ENCODE results near the gene APBA1. TPM values are rescaled to one million over a fixed set of nuclear protein-coding genes. Genes with fewer than 3 reads are reported as not detected.
A peak's percentile ranks its signal among the peaks of the same experiment; 100 is the strongest.

Gene APBA1
- total RNA-seq, 2 donors from 2014 or later = 2.8 to 3.8 TPM

DNA sequence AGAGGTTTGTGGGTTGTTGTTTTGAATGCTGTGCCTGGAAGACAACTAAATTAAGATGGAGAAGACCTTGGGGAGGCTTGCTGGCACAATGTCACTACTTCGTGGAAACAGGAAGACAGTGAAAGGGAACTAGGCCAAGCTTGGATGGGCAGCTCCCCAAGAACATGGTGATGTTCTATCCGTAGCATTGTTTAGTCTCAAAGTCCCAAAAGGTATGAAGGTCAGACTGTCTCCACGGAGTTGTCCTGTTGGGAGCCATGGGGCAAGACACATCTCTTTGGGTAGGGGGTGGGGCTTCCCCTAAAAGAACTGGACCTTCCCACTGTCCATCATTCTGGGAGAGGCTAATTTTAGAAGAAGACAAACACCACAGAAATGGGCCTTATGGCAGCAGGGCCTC, 206.7 kb downstream of the APBA1 start:
- H3K9me3 Mint-ChIP-seq = no peaks in the 10 kb centered on the region
- no peak for ATAC-seq (replicated peaks)
- H3K4me1 Mint-ChIP-seq = no peaks in the 10 kb centered on the region
- no peak overlapping the region for H3K27ac Mint-ChIP-seq
- no peaks in the 10 kb centered on the region for H3K36me3 Mint-ChIP-seq (ENCODE audit: low read depth)
- no peak overlapping the region for H3K4me3 Mint-ChIP-seq
- no peaks in the 10 kb centered on the region for H3K27me3 Mint-ChIP-seq

DNA sequence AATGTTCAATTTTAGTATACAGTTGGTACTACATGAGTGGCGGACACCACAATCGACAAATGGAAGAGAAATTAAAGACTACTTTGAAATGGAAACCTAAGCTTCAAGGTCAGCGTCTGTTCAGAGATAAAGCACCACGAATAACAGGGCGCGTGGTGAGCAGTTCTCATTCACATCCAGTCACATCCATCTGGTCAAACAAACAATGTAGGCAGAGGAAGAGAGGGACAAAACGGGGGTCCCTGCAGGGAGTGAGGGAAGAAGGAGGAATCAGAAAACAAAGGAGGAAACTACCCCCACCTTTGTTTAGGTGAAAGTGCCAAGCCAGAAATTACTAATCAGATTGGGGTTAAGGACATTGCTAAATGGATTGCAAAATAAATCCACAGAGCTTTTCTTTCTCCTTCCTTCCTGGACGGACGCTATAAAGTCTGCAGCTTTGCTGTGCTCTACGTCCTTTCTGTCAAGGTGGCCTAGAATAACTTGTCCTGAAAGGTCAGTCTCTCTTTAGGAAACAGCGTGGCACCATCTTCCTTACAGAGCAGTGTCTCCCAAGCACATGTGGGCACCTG, 208.6 kb downstream of the APBA1 start:
- Mint-ChIP-seq H3K36me3 (ENCODE audit: low read depth) (no peaks in the 10 kb centered on the region), H3K4me1 (no peaks in the 10 kb centered on the region), H3K27me3 (no peaks in the 10 kb centered on the region), H3K4me3 (no peak overlapping the region), H3K27ac (no peak overlapping the region), H3K9me3 (no peaks in the 10 kb centered on the region)
- ATAC-seq (replicated peaks) = no peak

DNA sequence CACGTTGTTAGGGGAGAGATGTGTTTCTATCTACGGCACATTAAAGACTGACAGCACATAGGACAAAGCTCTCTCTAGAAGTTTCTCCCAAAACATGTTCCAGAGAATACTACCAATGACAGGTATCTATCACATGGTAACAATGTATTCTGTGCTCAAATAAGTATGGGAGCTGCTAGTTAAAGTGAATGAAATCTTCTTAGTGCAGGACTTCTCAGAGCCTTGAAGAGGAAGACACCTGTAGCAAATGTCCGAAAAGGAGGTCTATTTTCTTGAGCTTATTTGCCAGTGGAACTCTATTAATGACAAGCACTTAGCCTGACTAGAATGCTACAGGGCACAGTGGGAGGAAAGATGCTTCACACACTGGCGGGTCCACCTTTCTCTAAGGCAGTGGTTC, 209.8 kb downstream of the APBA1 start:
- no peaks in the 10 kb centered on the region for H3K36me3 Mint-ChIP-seq (ENCODE audit: low read depth)
- H3K4me1 Mint-ChIP-seq = no peaks in the 10 kb centered on the region
- H3K9me3 Mint-ChIP-seq = no peaks in the 10 kb centered on the region
- no peak for ATAC-seq (replicated peaks)
- H3K27me3 Mint-ChIP-seq = no peaks in the 10 kb centered on the region
- no peak overlapping the region for H3K27ac Mint-ChIP-seq
- no peak overlapping the region for H3K4me3 Mint-ChIP-seq

DNA sequence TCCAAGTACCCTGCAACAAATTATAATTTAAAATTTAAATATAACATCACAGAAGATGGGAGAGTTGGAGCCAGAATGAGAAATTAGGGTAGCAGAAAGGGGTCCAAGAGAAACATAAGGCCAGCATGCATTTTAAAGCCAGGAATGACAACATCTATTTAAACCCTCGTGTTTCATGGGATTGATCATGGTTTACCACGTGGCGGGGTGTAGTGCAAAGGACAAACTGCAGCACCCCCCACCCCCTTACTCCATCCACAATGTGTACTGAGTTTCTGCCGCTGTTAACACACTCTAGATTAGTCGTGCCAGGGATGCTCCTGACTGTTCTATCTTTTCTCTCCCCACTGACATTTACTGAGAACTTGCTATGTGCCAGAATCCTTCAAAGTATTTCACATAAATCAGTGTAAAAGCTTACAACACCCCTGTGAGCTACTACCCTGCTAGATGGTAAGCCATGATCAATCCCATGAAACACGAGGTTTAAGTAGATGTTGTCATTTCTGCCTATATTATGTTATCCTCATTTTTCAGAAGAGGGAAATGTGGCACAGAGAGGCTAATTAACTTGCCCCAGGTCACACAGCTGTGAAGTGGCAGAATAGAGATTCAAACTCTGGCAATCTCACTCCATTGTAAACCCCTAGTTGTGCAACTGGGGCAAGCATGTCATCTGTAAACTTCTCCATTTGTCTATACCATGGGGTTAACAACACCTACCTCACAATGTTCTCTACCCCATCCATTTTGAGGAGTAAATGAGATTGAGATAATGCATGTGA, 210.9 kb downstream of the APBA1 start:
- Mint-ChIP-seq H3K27me3 (no peaks in the 10 kb centered on the region), H3K4me3 (no peak overlapping the region), H3K9me3 (no peaks in the 10 kb centered on the region), H3K36me3 (ENCODE audit: low read depth) (no peaks in the 10 kb centered on the region), H3K4me1 (no peaks in the 10 kb centered on the region), H3K27ac (no peak overlapping the region)
- no peak for ATAC-seq (replicated peaks)

DNA sequence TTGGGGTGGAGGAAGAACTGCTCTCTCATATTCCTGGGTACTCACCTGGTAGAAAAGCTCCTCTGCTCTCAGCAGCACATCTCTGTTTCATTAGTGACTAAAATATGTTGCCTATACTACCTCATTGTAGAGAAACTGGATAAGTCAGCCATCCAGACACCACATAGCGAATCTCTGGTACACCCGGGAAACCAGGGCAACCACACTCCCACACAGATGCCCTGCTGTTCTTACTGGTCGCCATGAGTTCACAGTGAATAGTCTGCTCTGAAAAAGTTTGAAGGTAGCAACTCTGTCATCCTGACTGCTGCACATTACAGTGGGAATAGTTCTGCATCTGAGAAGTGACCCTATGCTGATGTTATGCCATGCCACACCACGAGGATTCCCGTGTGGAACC, 212.2 kb downstream of the APBA1 start:
- Mint-ChIP-seq H3K27me3 (no peaks in the 10 kb centered on the region), H3K4me3 (no peak overlapping the region), H3K4me1 (peaks cover 4% of the 10 kb centered on the region), H3K9me3 (no peaks in the 10 kb centered on the region), H3K36me3 (ENCODE audit: low read depth) (no peaks in the 10 kb centered on the region), H3K27ac (no peak overlapping the region)
- peak; percentile 85 for ATAC-seq (replicated peaks)

DNA sequence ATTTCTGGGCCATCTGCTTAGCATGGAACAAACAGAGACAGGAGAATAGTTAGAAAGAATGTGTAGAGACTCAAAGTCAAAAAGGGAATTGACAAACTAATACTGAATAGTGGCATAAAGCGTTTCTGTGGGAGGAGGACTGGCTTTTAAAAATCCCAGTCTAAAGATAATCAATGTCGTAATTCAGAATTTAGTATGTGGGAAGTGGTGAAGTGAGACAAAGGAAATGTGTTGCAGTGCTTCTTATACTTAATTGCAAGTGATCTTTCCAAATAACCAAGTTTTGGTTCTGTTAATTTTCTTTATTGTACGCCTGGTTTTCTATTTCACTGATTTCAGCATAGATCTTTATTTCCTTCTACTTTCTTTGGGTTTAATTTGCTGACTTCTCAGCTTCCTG, 214.0 kb downstream of the APBA1 start:
- no peaks in the 10 kb centered on the region for H3K27me3 Mint-ChIP-seq
- no peaks in the 10 kb centered on the region for H3K9me3 Mint-ChIP-seq
- H3K4me3 Mint-ChIP-seq = no peak overlapping the region

DNA sequence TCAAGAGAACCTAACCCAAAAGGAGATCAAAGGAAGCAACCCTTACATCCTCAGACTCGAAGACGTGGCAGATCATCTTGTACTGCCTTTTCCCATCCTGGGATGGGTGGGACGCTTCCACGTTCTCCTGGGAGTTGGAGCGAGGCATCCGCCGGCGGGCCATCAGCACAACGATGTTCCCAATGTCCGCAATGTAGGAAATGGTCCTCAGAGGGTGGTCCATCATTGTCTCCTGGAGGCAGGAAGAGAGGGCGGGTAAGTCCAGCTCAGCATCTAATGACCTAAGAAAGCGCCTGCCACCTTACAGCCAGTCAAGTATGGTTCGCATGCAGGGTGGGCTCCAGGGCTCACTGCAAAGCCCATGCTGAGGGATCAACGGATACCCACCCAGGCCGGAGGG, 216.0 kb downstream of the APBA1 start:
- Mint-ChIP-seq H3K36me3 (ENCODE audit: low read depth) (no peaks in the 10 kb centered on the region), H3K27ac (no peak overlapping the region), H3K4me1 (peaks cover 4% of the 10 kb centered on the region), H3K4me3 (no peak overlapping the region), H3K9me3 (no peaks in the 10 kb centered on the region), H3K27me3 (no peaks in the 10 kb centered on the region)
- ATAC-seq (replicated peaks) = no peak

More for the DNA sequence above, 214.0 kb downstream of the APBA1 start:
- ATAC-seq (replicated peaks) = no peak
- Mint-ChIP-seq H3K4me1 (peaks cover 4% of the 10 kb centered on the region), H3K27ac (no peak overlapping the region), H3K36me3 (ENCODE audit: low read depth) (no peaks in the 10 kb centered on the region)

DNA sequence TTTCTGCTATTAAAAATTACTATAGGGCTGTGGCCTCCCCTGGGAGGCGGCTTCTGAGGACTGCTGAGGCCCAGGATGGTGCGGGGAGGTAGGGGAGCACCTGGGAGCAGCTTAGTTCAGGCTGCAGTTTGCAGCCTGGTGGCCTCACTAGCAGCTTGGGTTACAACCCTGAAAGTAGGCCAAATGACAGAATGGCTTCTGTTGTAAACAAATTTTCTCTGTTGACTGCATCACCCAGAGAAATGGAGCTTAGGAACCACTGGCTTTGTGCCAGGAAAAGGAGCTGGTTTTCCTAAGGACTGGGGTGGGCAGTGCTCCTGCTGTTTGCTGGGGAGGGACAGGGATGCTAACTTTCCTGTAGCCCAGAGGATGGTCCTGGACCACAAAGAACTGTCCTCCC, 216.9 kb downstream of the APBA1 start:
- Mint-ChIP-seq H3K4me3 (no peak overlapping the region), H3K27me3 (no peaks in the 10 kb centered on the region), H3K27ac (no peak overlapping the region), H3K36me3 (ENCODE audit: low read depth) (no peaks in the 10 kb centered on the region), H3K9me3 (no peaks in the 10 kb centered on the region), H3K4me1 (peaks cover 4% of the 10 kb centered on the region)
- ATAC-seq (replicated peaks) = no peak

DNA sequence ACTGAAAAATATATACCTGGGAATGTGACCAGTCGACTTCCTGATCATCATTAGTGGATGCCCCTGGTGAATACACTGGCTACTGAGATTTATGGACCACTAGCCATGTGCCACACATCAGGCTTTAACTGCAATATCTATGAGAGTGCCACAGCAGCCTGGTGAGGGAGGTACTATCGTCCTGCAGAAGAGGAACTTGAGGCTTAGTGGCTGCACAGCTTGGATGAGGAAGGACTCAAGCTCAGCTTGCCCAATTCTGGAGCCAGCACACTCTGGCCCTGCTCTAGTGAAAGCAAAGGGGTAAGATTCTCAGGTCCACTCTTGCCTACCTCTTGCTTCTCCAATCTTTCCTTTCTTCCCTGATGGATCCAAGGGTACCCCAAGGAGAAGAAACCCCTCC, 217.8 kb downstream of the APBA1 start:
- no peak overlapping the region for H3K4me3 Mint-ChIP-seq
- H3K4me1 Mint-ChIP-seq = peaks cover 4% of the 10 kb centered on the region
- no peaks in the 10 kb centered on the region for H3K9me3 Mint-ChIP-seq
- H3K27me3 Mint-ChIP-seq = no peaks in the 10 kb centered on the region
- H3K36me3 Mint-ChIP-seq (ENCODE audit: low read depth) = no peaks in the 10 kb centered on the region
- ATAC-seq (replicated peaks) = no peak
- H3K27ac Mint-ChIP-seq = no peak overlapping the region

DNA sequence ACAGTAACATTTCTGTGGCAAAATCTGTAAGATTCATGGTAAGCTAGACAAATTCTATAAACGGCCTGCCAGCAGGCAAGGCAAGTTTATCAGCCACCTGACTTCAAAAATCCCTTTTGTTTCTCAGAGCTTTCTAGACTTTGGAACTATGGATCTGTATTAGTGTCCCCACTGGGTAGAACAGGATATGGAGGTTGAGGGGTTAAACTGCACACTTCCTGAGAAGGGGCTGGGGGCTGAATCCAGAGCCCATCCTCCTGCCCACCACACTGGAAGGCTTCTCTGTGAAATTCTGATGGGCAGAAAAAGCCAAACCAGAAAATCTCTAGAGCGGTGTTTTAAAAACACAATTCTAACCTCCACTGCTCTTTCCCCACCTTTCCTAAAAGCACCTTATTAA, 218.4 kb downstream of the APBA1 start:
- no peaks in the 10 kb centered on the region for H3K9me3 Mint-ChIP-seq
- no peaks in the 10 kb centered on the region for H3K27me3 Mint-ChIP-seq
- no peaks in the 10 kb centered on the region for H3K36me3 Mint-ChIP-seq (ENCODE audit: low read depth)
- no peak for ATAC-seq (replicated peaks)
- H3K4me1 Mint-ChIP-seq = peaks cover 4% of the 10 kb centered on the region
- no peak overlapping the region for H3K27ac Mint-ChIP-seq
- H3K4me3 Mint-ChIP-seq = no peak overlapping the region

DNA sequence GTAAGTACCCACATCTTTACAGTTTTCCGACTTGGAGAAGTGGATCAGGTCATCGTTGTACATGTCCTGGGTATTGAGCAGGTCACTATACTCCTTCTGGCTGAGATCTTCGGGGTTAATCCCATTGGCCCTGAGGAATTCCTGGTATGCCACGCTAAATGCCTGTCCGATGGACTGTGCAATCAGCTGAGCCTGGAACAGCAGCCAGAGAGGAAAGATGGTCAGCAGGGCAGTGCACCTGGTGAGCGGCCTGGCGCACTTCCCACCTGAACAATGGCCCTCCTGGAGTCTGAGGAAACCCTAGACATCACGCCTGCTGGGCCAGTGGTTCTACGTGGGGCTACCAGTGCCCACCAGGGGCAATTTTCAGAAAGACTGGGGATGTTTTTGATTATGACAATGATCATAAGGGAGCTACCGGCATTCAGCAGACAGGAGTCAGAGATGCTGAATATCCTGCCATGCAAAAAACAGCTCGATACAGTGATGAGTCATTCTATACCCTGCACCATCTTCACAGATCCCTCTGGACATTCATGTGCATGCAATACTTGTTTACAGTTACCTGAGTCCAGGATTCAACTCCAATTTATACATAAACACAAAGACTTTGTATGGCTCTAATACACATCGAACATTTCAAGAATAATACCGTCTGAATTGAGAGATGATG, 219.9 kb downstream of the APBA1 start:
- H3K27ac Mint-ChIP-seq = no peak overlapping the region
- no peaks in the 10 kb centered on the region for H3K27me3 Mint-ChIP-seq
- H3K9me3 Mint-ChIP-seq = no peaks in the 10 kb centered on the region
- H3K4me1 Mint-ChIP-seq = peaks cover 4% of the 10 kb centered on the region
- no peaks in the 10 kb centered on the region for H3K36me3 Mint-ChIP-seq (ENCODE audit: low read depth)
- ATAC-seq (replicated peaks) = no peak
- H3K4me3 Mint-ChIP-seq = no peak overlapping the region

DNA sequence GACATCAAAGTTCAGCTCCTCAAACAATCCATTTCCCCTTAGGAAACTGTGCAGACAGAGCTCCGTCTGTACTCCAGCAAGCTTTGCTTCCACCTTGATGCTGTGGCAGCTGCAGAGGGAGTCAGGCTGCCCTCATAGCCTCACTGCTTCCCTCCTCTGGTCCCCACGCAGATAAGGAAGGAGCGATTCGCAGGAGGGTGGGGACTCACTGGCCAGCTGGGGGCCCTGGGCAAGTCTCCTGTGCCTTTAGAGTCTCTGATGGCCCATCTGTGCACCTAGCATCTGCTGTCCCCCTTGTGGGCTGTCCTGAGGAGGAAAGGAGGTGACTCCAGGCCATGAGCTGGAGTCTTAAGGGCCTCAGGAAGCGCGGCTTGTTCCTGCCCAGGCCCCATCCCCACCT, 225.7 kb downstream of the APBA1 start:
- ATAC-seq (replicated peaks) = no peak
- H3K4me1 Mint-ChIP-seq = no peaks in the 10 kb centered on the region
- H3K27ac Mint-ChIP-seq = no peak overlapping the region
- H3K9me3 Mint-ChIP-seq = no peaks in the 10 kb centered on the region
- H3K27me3 Mint-ChIP-seq = no peaks in the 10 kb centered on the region
- no peaks in the 10 kb centered on the region for H3K36me3 Mint-ChIP-seq (ENCODE audit: low read depth)
- no peak overlapping the region for H3K4me3 Mint-ChIP-seq

DNA sequence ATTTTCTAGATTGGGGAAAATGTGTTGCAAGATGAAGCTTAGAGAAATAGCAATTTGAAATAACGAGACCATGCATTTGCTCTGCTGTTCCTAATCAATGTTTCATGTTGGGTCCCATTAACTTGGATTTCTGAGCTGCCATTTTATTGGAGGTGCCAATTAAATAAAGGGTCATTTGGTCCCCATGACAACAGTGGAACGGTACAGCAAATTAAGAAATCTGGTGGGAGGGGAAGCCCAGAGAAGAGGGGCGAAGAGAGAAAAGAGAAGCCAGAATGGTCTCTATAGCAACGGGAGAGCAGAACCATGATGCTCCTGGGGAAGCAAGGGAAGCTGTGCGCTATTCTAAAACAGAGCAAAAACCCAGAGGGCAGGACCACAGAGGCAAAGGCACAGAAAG, 226.9 kb downstream of the APBA1 start:
- H3K27ac Mint-ChIP-seq = no peak overlapping the region
- H3K27me3 Mint-ChIP-seq = no peaks in the 10 kb centered on the region
- H3K4me3 Mint-ChIP-seq = no peak overlapping the region
- H3K9me3 Mint-ChIP-seq = no peaks in the 10 kb centered on the region
- H3K4me1 Mint-ChIP-seq = no peaks in the 10 kb centered on the region
- no peak for ATAC-seq (replicated peaks)
- no peaks in the 10 kb centered on the region for H3K36me3 Mint-ChIP-seq (ENCODE audit: low read depth)

DNA sequence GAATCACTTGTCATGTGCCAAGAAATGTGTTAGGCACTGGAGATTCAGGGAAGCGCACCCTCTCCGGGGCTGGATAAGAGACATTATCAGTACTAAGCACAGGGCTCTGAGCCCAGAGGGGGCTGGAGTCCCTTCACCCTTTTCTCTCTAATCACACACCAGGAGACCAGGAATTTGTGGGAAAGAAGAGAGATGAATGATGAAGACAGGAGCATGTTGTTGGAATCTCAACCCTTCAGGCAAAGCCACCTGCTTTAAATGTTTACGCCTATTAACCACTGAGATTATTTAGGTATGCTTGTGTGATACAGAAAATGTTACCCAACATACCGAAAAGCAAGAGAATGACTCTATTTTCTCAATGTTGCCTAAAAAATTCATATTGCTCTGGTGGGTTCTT, 227.4 kb downstream of the APBA1 start:
- ATAC-seq (replicated peaks) = no peak
- Mint-ChIP-seq H3K27ac (no peak overlapping the region), H3K4me1 (no peaks in the 10 kb centered on the region), H3K27me3 (no peaks in the 10 kb centered on the region), H3K9me3 (no peaks in the 10 kb centered on the region), H3K4me3 (no peak overlapping the region), H3K36me3 (ENCODE audit: low read depth) (no peaks in the 10 kb centered on the region)

DNA sequence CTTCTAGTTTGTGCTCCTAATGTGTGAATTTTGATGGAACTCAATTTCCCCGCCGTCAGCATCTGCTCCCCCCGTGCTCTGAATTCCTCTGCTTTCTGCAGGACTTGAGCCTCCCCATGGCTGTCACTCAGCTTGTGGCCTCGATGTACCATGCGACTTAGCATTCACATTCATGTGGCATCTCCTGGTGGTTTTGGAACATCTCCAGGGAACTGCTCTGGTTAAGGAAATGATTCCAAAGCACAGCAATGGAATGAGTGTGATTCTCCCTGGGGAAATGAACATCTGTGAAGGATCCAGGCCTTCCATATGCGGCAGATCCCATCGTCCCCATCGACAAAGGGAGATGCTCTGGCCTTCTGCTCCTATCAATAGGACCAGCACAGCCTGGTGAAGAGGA, 228.2 kb downstream of the APBA1 start:
- Mint-ChIP-seq H3K4me1 (peaks cover 5% of the 10 kb centered on the region), H3K27me3 (no peaks in the 10 kb centered on the region), H3K9me3 (no peaks in the 10 kb centered on the region), H3K27ac (no peak overlapping the region), H3K36me3 (ENCODE audit: low read depth) (no peaks in the 10 kb centered on the region), H3K4me3 (no peak overlapping the region)
- no peak for ATAC-seq (replicated peaks)
